HL-60 (cell line): ENCODE results near the gene PRR7.
A peak's percentile ranks its signal among the peaks of the same experiment; 100 is the strongest.

Source experiments
- DNase-seq, 2 experiments: peaks; one replicate each; pipeline ENCODE4 v3.0.0-alpha.2; 2010 to 2020; ENCODE audit warnings: low read depth in 1 of 2, low spot score in 1 of 2
- H3K27ac ChIP-seq: fragments of 250-450 bp; sonication (Bioruptor Pico); replicated peaks from 2 replicates; pipeline ENCODE4 v1.5.1; 2020; ENCODE audit warnings: mild to moderate bottlenecking, moderate library complexity
- H3K27me3 ChIP-seq: fragments of 250-450 bp; sonication (Bioruptor Pico); 2 replicates; pipeline ENCODE4 v1.5.1; 2021; ENCODE audit warnings: mild to moderate bottlenecking, moderate library complexity; ENCODE audit not compliant: insufficient read depth, poor library complexity, severe bottlenecking
- H3K4me3 ChIP-seq: replicated peaks from 2 replicates; pipeline ENCODE4 v1.5.1; 2011; ENCODE audit warnings: mild to moderate bottlenecking, control low read depth, low read length; ENCODE audit not compliant: insufficient read depth
- GABPA ChIP-seq: IDR thresholded peaks from 2 replicates; pipeline ENCODE4 v1.6.1; 2012; ENCODE audit warnings: low read depth
- POLR2AphosphoS5 ChIP-seq: IDR thresholded peaks from 2 replicates; pipeline ENCODE4 v1.6.1; 2012; ENCODE audit warnings: low read depth
- SPI1 ChIP-seq: IDR thresholded peaks from 2 replicates; pipeline ENCODE4 v1.6.1; 2012; ENCODE audit warnings: low read depth, mild to moderate bottlenecking, borderline replicate concordance
- TF ChIP-seq, protein P1 (sequence below): IDR thresholded peaks from 2 replicates; pipeline ENCODE4 v1.6.1; 2012; ENCODE audit warnings: low read depth; ENCODE audit not compliant: insufficient replicate concordance
- TF ChIP-seq, protein P2 (sequence below): IDR thresholded peaks from one replicate; pipeline ENCODE4 v1.5.1; 2011; ENCODE audit warnings: low read length, control low read depth, inconsistent platforms; ENCODE audit not compliant: insufficient read depth

Gene PRR7

DNA sequence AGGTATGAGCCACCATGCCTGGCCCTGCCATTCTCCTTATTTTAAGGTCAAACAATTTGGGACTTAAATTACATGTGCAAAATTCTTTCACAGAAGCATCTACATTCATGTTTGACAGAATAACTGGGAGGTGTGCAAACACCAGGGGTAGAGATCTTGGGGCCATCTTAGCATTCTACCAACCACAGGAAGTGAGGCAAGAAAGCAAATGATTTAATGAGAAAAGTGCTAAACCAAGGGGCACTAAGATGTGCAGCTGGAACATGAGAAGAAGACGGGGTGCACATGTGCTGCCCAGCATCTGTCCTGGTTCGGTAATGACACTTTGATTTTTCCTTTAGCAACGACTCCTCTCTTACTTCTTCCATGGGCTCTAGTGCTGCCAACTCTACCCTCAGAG is 36.0 kb upstream of the PRR7 start:
- TF ChIP-seq, protein P1, sequence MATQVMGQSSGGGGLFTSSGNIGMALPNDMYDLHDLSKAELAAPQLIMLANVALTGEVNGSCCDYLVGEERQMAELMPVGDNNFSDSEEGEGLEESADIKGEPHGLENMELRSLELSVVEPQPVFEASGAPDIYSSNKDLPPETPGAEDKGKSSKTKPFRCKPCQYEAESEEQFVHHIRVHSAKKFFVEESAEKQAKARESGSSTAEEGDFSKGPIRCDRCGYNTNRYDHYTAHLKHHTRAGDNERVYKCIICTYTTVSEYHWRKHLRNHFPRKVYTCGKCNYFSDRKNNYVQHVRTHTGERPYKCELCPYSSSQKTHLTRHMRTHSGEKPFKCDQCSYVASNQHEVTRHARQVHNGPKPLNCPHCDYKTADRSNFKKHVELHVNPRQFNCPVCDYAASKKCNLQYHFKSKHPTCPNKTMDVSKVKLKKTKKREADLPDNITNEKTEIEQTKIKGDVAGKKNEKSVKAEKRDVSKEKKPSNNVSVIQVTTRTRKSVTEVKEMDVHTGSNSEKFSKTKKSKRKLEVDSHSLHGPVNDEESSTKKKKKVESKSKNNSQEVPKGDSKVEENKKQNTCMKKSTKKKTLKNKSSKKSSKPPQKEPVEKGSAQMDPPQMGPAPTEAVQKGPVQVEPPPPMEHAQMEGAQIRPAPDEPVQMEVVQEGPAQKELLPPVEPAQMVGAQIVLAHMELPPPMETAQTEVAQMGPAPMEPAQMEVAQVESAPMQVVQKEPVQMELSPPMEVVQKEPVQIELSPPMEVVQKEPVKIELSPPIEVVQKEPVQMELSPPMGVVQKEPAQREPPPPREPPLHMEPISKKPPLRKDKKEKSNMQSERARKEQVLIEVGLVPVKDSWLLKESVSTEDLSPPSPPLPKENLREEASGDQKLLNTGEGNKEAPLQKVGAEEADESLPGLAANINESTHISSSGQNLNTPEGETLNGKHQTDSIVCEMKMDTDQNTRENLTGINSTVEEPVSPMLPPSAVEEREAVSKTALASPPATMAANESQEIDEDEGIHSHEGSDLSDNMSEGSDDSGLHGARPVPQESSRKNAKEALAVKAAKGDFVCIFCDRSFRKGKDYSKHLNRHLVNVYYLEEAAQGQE: no peak
- TF ChIP-seq SPI1 (no peak), GABPA (no peak), POLR2AphosphoS5 (no peak)
- TF ChIP-seq, protein P2, sequence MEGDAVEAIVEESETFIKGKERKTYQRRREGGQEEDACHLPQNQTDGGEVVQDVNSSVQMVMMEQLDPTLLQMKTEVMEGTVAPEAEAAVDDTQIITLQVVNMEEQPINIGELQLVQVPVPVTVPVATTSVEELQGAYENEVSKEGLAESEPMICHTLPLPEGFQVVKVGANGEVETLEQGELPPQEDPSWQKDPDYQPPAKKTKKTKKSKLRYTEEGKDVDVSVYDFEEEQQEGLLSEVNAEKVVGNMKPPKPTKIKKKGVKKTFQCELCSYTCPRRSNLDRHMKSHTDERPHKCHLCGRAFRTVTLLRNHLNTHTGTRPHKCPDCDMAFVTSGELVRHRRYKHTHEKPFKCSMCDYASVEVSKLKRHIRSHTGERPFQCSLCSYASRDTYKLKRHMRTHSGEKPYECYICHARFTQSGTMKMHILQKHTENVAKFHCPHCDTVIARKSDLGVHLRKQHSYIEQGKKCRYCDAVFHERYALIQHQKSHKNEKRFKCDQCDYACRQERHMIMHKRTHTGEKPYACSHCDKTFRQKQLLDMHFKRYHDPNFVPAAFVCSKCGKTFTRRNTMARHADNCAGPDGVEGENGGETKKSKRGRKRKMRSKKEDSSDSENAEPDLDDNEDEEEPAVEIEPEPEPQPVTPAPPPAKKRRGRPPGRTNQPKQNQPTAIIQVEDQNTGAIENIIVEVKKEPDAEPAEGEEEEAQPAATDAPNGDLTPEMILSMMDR: no peak
- Histone ChIP-seq H3K27me3 (no peaks in the 10 kb centered on the region), H3K4me3 (no peak overlapping the region), H3K27ac (no peak overlapping the region)
- DNase-seq: peak in 1 of 2 experiments; percentile 44

DNA sequence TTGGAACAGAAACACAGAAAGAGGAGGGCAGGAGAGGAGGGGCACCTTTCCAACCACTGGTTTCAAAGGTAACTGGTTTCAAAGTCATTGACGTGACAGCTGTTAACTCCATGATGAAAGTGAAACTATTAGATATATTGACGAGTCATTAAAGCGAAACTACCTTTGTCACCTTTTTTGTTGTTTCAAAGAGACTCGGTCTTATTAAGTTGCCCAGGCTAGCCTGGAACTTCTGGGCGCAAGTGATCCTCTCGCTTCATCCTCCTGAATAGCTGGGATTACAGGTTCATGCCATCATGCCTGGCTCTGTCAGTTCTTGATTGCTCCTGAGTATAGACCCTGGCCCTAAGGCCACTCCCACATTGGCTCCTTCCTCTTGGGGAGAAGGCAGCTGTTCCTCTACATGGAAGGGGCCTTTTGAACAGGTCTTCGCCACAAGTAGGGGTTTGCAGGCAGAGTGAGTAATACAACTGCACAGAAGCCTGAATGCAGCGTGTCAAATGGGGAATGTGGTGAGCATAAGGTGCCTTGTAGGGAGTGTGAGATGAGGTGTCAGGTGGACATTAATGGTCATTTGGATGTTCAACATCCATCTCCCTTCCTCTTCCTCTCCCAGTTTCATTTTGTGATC is 33.9 kb upstream of the PRR7 start:
- peak in 1 of 2 experiments; percentile 54 for DNase-seq
- no peak overlapping the region for H3K27ac ChIP-seq
- TF ChIP-seq, protein P2: no peak
- TF ChIP-seq GABPA: no peak
- TF ChIP-seq SPI1: no peak
- TF ChIP-seq, protein P1: no peak
- TF ChIP-seq POLR2AphosphoS5: no peak

DNA sequence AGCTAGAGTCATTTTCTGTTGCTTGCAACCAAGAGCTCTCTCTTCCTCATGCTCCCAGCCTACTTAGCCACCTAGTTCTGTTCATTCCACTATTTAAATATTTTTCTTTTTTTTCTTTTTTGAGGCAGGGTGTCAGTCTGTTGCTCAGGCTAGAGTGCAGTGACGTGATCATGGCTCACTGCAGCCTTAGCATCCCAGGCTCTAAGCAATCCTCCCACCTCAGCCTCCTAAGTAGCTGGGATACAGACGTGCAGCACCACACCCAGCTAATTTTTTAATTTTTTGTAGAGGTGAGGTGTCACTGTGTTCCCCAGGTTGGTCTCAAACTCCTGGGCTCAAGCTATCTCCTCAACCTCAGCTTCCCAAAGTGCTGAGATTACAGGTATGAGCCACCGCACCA is 32.1 kb upstream of the PRR7 start:
- Histone ChIP-seq H3K27me3 (no peaks in the 10 kb centered on the region), H3K4me3 (no peak overlapping the region), H3K27ac (no peak overlapping the region)
- DNase-seq: no peak
- TF ChIP-seq POLR2AphosphoS5 (no peak), SPI1 (no peak), GABPA (no peak)
- TF ChIP-seq, protein P2: no peak
- TF ChIP-seq, protein P1: no peak

More for the DNA sequence above, 33.9 kb upstream of the PRR7 start:
- Histone ChIP-seq H3K4me3 (no peak overlapping the region), H3K27me3 (no peaks in the 10 kb centered on the region)
